ENCODE measurements around the gene CDH4. TPM values are rescaled to one million over a fixed set of nuclear protein-coding genes. Genes with fewer than 3 reads are reported as not detected.

Gene CDH4
- total RNA-seq, 2 donors from 2014 or later = not detected

DNA sequence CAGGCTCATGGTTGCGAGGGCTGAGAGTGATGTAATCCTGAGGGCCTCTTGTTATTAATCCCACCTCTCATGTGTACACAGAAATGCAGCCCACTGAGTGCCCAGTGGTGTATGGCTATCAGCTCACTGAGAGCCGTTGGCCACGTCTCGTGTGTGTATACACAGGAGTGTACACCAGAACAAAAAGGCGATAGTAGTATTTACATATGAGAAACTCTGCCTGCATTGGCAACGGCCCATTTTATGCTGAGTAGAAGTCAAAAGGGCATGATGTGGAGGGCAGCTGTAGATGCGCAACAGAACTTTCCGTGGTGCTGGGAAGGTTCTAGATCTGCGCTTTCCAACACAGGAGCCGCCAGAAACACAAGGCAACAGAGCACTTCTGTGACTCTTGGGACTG is 28.9 kb upstream of the CDH4 start:
- no peak overlapping the region for H3K4me3 ChIP-seq
- H3K9me3 ChIP-seq = no peaks in the 10 kb centered on the region
- no peaks in the 10 kb centered on the region for H3K4me1 ChIP-seq (ENCODE audit: control insufficient read depth in 1 of 2, low read depth in 2 of 2)
- H3K27me3 ChIP-seq (replicated peaks; ENCODE audit: insufficient read depth) = no peaks in the 10 kb centered on the region
- ATAC-seq (ENCODE audit: insufficient number of reproducible peaks, low FRiP score, low read depth) (no peak), DNase-seq (ENCODE audit: low spot score) (no peak)
- no peaks in the 10 kb centered on the region for H3K36me3 ChIP-seq
- H3K27ac ChIP-seq = no peak overlapping the region
- TF ChIP-seq, protein P1, sequence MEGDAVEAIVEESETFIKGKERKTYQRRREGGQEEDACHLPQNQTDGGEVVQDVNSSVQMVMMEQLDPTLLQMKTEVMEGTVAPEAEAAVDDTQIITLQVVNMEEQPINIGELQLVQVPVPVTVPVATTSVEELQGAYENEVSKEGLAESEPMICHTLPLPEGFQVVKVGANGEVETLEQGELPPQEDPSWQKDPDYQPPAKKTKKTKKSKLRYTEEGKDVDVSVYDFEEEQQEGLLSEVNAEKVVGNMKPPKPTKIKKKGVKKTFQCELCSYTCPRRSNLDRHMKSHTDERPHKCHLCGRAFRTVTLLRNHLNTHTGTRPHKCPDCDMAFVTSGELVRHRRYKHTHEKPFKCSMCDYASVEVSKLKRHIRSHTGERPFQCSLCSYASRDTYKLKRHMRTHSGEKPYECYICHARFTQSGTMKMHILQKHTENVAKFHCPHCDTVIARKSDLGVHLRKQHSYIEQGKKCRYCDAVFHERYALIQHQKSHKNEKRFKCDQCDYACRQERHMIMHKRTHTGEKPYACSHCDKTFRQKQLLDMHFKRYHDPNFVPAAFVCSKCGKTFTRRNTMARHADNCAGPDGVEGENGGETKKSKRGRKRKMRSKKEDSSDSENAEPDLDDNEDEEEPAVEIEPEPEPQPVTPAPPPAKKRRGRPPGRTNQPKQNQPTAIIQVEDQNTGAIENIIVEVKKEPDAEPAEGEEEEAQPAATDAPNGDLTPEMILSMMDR (IDR thresholded peaks at IDR 0.05) = no peak

DNA sequence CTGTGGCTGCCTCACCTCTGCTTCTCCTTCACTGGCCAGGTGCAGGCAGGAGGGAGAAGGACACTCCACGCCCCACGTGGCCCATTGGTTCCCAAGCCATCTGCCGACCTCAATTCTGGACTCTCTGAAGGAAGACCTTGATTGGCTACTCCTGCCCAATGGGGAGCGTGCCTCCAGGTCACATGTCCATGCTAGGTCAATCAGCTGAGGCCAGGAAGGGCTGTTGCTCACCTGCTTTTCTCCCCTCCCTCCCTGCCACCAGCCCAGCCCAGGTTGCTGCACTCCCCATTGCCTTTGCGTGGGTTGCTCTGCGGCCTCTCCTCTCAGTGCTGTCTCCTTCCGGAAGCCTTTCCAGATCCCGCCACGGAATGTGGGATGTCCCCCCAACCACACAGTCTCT is 21.9 kb upstream of the CDH4 start:
- Histone ChIP-seq H3K27ac (no peak overlapping the region), H3K36me3 (no peaks in the 10 kb centered on the region), H3K9me3 (no peaks in the 10 kb centered on the region), H3K4me3 (no peak overlapping the region), H3K4me1 (ENCODE audit: control insufficient read depth in 1 of 2, low read depth in 2 of 2) (no peaks in the 10 kb centered on the region), H3K27me3 (replicated peaks; ENCODE audit: insufficient read depth) (no peaks in the 10 kb centered on the region)
- ATAC-seq (ENCODE audit: insufficient number of reproducible peaks, low FRiP score, low read depth) (no peak), DNase-seq (ENCODE audit: low spot score) (no peak)
- TF ChIP-seq, protein P1 (IDR thresholded peaks at IDR 0.05) = no peak

DNA sequence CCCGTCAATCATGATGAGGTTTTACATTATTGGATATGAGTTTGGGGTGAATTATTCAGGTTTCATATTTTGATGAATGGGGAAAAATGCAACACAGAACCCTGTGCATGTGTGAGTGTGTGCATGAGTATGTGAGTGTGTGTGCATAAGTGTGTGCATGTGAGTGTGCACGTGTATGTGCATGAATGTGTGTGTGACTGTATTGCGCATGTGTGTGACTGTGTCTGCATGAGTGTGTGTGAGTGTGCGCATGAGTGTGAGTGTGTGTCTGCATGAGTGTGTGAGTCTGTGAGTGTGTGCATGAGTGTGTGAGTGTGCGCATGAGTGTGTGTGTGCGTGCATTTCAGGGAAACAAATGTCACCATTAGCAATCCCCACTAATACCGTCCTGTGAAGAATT is 18.5 kb upstream of the CDH4 start:
- ATAC-seq (ENCODE audit: insufficient number of reproducible peaks, low FRiP score, low read depth) (no peak), DNase-seq (ENCODE audit: low spot score) (no peak)
- no peaks in the 10 kb centered on the region for H3K36me3 ChIP-seq
- no peaks in the 10 kb centered on the region for H3K9me3 ChIP-seq
- TF ChIP-seq, protein P1 (IDR thresholded peaks at IDR 0.05) = no peak
- no peak overlapping the region for H3K27ac ChIP-seq
- no peaks in the 10 kb centered on the region for H3K4me1 ChIP-seq (ENCODE audit: control insufficient read depth in 1 of 2, low read depth in 2 of 2)
- H3K27me3 ChIP-seq (replicated peaks; ENCODE audit: insufficient read depth) = no peaks in the 10 kb centered on the region
- H3K4me3 ChIP-seq = no peak overlapping the region

DNA sequence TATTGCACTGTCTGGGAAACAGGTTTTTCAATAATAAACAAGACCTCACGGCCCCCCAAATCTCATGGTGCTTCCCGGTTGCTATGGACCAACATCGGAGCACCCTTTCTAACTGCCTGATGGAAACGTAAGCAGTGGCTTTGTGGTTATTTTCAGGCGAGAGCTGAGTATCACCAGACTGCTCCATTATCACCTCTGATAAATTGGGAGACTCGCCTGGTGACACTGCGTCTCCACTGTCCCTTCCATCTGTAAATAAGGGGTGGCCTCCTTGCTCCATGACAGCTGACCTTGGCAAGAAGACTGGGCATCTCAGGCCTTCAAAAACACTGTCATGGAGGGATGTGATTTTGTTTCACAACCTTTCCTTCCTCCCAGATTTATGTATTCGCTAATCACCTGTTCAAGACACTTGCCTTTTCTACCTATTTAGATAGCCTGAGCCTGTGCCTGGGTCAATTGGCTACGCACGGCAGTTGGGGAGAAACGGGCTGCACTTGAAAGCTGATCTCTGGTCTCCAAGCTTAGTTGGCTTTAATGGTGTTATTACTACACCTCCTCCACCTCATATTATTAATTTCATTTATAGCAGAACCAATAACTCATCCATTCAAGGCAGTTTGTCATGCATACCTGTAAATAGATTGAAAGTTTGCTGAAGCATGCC is 17.7 kb upstream of the CDH4 start:
- TF ChIP-seq, protein P1 (IDR thresholded peaks at IDR 0.05) = no peak
- ATAC-seq (ENCODE audit: insufficient number of reproducible peaks, low FRiP score, low read depth) = no peak
- no peak overlapping the region for H3K27ac ChIP-seq

DNA sequence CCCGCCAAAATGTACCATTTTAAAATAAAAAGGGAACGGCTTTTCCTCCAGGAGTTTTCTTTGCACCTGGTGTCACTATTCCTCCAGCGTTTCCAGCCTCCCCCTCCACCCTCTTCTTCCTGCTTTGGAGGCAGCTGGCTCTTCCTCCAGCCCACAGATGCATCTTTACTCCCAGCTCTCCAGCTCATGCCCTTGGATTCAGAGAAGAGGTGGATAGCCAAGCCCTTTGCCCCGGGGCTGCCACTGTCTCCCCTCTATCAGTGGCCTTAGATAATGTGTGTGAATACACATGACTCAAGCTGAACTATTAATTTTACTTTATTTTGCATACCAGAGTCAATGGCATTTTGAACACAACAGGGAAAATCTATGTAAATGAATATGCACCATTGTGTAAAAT is 15.3 kb upstream of the CDH4 start:
- no peaks in the 10 kb centered on the region for H3K36me3 ChIP-seq
- H3K27ac ChIP-seq = no peak overlapping the region
- DNase-seq (ENCODE audit: low spot score) (no peak), ATAC-seq (ENCODE audit: insufficient number of reproducible peaks, low FRiP score, low read depth) (no peak)
- H3K9me3 ChIP-seq = no peaks in the 10 kb centered on the region
- no peak overlapping the region for H3K4me3 ChIP-seq
- H3K27me3 ChIP-seq (replicated peaks; ENCODE audit: insufficient read depth) = no peaks in the 10 kb centered on the region
- H3K4me1 ChIP-seq (ENCODE audit: control insufficient read depth in 1 of 2, low read depth in 2 of 2) = no peaks in the 10 kb centered on the region
- TF ChIP-seq, protein P1 (IDR thresholded peaks at IDR 0.05) = no peak

More for the DNA sequence above, 17.7 kb upstream of the CDH4 start:
- no peak for DNase-seq (ENCODE audit: low spot score)
- H3K36me3 ChIP-seq = no peaks in the 10 kb centered on the region
- H3K9me3 ChIP-seq = no peaks in the 10 kb centered on the region
- H3K4me3 ChIP-seq = no peak overlapping the region
- no peaks in the 10 kb centered on the region for H3K27me3 ChIP-seq (replicated peaks; ENCODE audit: insufficient read depth)
- H3K4me1 ChIP-seq (ENCODE audit: control insufficient read depth in 1 of 2, low read depth in 2 of 2) = no peaks in the 10 kb centered on the region
